NCI-H1417 (cell line): ENCODE data around the gene KMT2E.

Experiments used
- DNase-seq, 3 experiments: peaks; one replicate each; lab custom pipeline; 2025; lab: John Stamatoyannopoulos, UW

KMT2E gene

DNA sequence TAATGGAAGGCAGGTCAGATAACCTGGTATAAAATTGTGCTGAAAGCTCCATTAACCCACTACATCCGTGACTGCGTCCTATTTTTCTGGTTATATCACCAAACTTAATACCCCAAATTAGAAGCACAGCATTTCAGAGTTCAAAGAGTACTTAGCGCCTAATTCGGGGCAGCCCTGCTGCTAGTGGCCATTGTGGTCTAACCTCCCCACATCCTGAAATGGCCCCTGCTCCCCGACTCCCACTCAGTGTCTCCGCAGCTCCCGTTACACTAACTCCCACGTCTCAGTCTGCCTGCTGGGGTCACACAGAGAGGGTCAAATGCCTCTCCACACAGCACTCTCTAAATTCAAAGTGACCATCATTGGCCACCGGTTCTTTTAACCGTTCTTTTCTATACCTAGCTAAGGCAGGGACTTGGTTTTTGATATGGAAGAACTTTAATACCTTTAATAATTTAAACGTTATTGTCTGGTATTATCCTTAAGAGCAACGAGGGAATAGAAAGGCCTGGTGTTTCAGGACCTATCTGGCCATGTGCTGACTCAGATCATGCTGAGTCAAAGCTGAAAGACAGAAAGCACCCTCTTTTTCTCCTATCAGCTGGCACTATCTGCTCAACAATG, 117.1 kb downstream of the KMT2E start:
- no peak for DNase-seq

DNA sequence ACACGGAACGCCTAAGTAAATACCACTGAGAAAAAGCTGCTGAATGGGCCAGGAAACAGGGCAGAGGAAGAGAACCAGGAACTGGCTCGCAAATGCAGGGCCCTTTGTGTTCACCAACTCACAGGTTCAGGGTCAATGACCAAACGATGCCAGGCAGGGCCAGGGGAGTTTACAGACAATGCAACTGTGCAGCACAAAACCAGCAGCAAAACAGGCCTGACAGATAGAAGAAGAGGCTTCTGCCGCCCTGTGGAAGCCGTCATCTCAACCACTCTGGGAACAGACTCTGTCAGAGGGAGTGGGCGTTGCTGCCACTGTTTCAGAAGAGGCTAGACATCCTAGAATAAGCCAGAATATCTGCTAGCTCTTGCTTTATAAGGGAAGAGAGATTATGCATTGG, 117.9 kb downstream of the KMT2E start:
- DNase-seq = no peak

DNA sequence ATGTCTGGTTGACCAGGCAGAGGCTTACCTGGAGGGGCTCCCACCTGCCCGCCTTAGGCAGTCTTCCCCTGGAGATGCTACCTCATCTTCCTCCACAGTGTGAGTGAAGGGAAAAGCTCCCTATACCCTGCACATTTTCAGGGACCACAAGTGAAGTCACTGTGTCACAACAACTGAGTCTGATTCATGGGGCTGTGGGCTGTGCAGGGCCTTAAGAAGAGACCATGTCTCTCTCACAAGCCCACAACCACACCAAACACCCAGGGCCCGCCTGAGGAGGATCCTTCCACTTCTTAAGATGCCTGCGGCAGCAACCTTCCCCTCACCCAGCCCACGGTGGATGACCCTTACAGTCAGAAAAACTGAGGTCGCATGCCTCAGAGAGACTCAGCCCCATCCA, 118.3 kb downstream of the KMT2E start:
- DNase-seq = no peak

- DNase-seq = no peak
Measured at GRCh38 chr7:105132835-105133234, 118.8 kb downstream of the KMT2E start.

- DNase-seq = no peak
Measured at GRCh38 chr7:105133358-105133757, 119.4 kb downstream of the KMT2E start.

DNA sequence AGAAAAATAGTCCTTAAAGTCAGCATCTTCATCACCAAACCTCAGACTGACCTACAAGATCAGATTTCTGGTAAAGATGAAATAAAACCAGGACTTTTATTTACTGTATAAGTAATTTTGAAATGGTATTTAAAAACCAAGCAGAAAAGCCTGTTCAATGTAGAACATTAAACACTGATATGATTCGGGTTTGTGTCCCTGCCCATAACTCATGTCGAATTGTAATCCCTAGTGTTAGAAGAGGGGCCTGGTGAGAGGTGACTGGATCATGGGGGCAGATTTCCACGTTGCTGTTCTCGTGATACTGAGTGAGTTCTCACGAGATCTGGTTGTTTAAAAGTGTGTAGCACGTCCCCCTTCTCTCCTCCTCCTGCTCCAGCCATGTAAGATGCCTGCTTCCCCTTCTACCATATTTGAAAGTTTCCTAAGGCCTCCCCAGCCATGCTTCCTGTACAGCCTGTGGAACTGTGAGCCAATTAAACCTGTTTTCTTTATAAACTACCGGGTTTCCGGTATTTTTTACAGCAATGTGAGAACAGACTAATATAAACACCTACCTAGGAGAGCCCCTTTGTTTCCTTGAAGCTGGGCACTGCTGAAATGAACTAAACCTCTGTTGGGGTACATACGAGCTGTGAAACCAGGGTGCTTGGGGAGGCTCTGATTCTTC, 120.1 kb downstream of the KMT2E start:
- DNase-seq = no peak

DNA sequence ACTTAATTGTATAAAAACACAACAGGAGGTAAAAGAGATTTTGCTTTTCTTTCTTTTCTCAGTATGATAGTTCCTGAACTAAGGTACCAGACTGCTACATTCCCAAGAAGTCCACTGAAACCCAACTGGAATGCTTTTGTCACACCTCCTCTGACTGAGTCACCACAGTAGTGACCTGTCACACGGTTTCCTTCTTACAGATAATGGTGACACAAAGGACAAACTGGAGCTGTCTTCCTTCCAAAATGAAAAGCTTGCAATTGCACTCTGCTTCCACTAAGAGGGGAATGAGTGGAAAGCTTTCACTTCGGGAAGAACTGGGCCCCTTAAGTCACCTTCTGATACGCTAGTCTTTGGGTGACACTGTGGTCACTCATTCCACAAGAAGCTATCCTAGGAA, 122.2 kb downstream of the KMT2E start:
- no peak for DNase-seq

DNA sequence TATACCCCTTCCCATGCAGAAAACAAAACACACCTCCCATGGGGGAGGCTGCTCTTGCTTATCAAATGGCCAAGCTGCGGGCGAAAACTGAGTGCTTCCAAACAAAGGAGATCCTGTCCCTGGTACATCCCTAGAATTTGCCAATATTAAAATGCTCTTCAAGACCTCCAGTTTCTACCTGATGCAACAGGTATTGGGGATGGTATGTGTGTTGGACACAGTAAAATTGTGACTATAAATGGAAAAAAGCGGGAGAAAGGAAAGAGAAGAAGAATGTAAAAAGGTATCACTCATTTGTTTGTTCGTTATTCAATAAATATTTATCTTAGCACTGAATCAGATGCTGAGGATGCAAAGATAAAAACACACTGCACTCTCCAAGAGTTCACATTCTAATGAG, 123.9 kb downstream of the KMT2E start:
- no peak for DNase-seq

GRCh38 chr7:105139381-105139780, 125.4 kb downstream of the KMT2E start:
- DNase-seq = no peak

GRCh38 chr7:105141068-105141467, 127.1 kb downstream of the KMT2E start:
- peak in 1 of 3 experiments; percentile 45 for DNase-seq

DNA sequence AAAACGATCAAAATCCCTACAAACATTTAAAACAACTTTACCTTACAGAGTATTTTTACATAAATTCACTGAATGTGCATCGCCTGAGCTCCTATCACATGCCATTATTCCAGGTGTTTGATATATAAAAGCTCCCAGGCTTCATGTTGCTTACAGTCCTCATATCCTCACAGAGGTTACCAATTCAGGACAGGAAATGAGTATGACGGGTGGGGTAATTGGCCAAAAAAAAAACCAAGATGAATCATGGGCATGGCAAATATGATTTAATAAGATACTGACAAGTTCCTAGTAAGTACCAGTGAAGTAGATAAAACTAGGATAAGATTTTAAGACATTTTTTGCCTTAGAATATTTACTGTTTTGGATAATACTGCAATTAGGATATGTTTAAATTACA, 135.8 kb downstream of the KMT2E start:
- no peak for DNase-seq

GRCh38 chr7:105151152-105151551, 137.1 kb downstream of the KMT2E start:
- no peak for DNase-seq

DNA sequence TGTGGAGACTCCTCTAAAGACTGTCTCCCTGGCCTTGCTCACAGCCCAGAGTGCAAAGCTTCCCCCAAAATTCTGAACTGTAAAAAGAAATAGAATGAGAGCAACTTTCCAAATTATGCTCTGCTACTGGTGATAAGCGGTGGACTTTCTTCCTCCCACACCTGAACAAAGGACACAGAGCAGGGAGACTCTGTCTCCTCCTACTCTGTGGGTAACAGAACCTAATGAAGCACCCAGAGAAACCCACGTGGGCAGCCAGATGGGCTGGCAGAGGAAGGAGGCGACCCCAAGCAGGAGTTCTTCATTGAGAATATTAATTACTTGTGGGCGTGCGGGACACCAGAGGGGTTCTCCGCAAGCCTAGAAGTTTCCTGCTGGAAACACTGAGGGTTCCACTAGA, 139.5 kb downstream of the KMT2E start:
- no peak for DNase-seq

DNA sequence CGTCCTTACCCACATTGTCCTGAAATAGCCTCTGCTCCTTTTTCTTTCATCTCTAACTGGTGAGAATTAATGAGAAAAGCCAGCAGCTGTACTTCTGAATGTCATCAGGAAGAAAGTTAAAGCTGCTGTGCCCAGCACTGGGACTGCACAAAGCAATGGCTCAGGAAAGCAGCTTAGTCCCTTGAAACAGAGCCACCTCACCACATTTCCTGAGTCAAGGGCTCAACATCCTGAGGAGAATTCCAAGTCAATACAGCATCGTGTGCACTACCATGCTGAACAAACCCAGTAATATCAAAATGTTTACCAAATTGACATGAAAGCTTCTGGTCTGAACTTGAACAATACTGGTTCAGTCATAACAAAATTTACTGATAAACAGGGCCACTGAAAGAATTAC, 140.1 kb downstream of the KMT2E start:
- DNase-seq = no peak

DNA sequence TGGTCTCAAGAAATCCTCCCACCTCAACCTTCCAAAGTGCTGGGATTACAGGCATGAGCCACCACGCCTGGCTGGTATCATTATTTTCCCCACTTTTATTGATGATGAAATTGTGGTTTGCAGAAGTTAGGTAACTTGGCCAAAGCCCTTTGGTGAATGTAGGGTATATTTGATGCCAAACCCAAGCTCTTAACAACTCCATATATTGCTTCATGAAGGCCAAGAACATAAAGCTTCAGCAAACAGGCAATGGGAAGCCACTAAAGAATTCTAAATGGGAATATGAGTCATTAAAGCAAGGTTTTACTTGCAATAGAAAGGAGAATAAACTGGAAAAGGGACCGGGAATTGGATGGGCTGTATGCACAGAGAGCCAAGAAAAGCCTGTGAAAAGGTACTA, 142.7 kb downstream of the KMT2E start:
- DNase-seq = no peak

- no peak for DNase-seq
Measured at GRCh38 chr7:105157278-105157677, 143.3 kb downstream of the KMT2E start.

DNA sequence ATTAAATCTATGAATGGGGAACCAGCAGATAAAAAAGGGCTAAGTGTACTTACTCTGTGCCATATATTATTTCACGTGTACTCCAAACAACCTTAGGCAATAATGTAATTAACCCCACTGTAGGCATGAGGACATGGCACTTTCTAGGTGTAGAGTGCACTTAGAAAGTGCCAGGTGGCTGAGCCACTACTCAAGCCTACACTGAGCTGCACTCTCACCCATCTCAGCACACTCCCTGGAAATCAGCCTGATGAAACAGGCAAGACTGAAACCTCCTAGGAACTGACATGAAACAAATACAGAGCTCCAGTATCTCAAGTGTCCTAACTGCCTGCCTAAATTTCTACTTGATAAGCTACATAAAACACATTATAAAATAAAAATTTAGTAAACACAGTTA, 147.4 kb downstream of the KMT2E start:
- DNase-seq = peak in 1 of 3 experiments; percentile 26
